ENCODE results near the gene TRPV5. TPM values are rescaled to one million over a fixed set of nuclear protein-coding genes. Genes with fewer than 3 reads are reported as not detected.

The TRPV5 gene
- total and polyA plus RNA-seq, 2 of the 8 experiments (the other 6 are each of a cell fraction or from before 2014, with no cell fraction given) = 0.03 TPM; not detected in 1

- Histone ChIP-seq H2BK12ac (ENCODE audit: low read depth, low read length) (no peak overlapping the region), H3K23ac (ENCODE audit: insufficient read length) (no peak overlapping the region), H3K4me3 (ENCODE audit: extremely low read depth in 1 of 4, insufficient read depth in 2 of 4, low read depth in 3 of 4, low read length in 4 of 4) (no peak overlapping the region), H3K18ac (ENCODE audit: extremely low read depth, low read length) (no peak overlapping the region), H3K4me2 (ENCODE audit: insufficient read depth in 1 of 2, low read depth in 2 of 2, low read length in 2 of 2) (no peak overlapping the region), H3K4me1 (replicated peaks in 1 of 4; ENCODE audit: control insufficient read depth in 3 of 4, insufficient read depth in 4 of 4, low read length in 3 of 4) (no peaks in the 10 kb centered on the region), H2AK5ac (ENCODE audit: low read depth, low read length) (no peak overlapping the region), H4K8ac (ENCODE audit: extremely low read depth, insufficient read depth, low read length) (no peak overlapping the region), H3K27me3 (replicated peaks in 1 of 4; ENCODE audit: control insufficient read depth in 3 of 4, extremely low read depth in 1 of 4, insufficient read depth in 3 of 4, low read length in 3 of 4) (no peaks in the 10 kb centered on the region), H3K9ac (replicated peaks in 1 of 4; ENCODE audit: extremely low read depth in 1 of 4, low read depth in 3 of 4, low read length in 3 of 4) (no peak overlapping the region), H3K14ac (ENCODE audit: insufficient read length) (no peak overlapping the region), H2BK5ac (ENCODE audit: low read depth, low read length) (no peak overlapping the region), H2BK20ac (ENCODE audit: low read length) (no peak overlapping the region), H2BK15ac (ENCODE audit: low read length) (no peak overlapping the region), H3K79me2 (ENCODE audit: control insufficient read depth in 1 of 2, insufficient read depth in 2 of 2, low read length in 2 of 2) (no peaks in the 10 kb centered on the region), H3K9me3 (ENCODE audit: insufficient read depth in 2 of 2, low read depth in 1 of 2, low read length in 1 of 2) (peaks cover 8% of the 10 kb centered on the region in 2 experiments; a peak in 3 of 4 replicates), H3K23me2 (ENCODE audit: low read depth, low read length) (no peaks in the 10 kb centered on the region; the same call in 1 of the 2 replicates), H4K20me1 (replicated peaks in 1 of 2; ENCODE audit: control insufficient read depth in 1 of 2, insufficient read depth in 2 of 2, low read length in 2 of 2) (no peaks in the 10 kb centered on the region), H4K91ac (replicated peaks; ENCODE audit: insufficient read length, low read length) (no peak overlapping the region), H3K56ac (replicated peaks; ENCODE audit: insufficient read length, low read depth, low read length) (no peak overlapping the region), H3K4ac (replicated peaks; ENCODE audit: insufficient read length, low read depth, low read length) (no peak overlapping the region), H3K79me1 (ENCODE audit: low read depth, low read length) (no peaks in the 10 kb centered on the region), H2AFZ (ENCODE audit: low read length) (no peak overlapping the region), H4K5ac (ENCODE audit: insufficient read length, low read depth, low read length) (peak overlapping the region; percentile 19), H3K27ac (ENCODE audit: low read depth, low read length) (no peak overlapping the region), H3K36me3 (ENCODE audit: control insufficient read depth in 2 of 4, insufficient read depth in 4 of 4, low read length in 3 of 4) (peaks cover 0 to 2% (median 0%) of the 10 kb centered on the region in 4 experiments; a peak in 1 of 8 replicates), H2BK120ac (replicated peaks; ENCODE audit: low read depth, low read length) (no peak overlapping the region)
- DNase-seq (ENCODE audit: low read depth in 1 of 2, low spot score in 2 of 2) (no peak), FAIRE-seq (no peak)
- CTCF ChIA-PET (ENCODE audit: partially characterized antibody) = no interaction called here
- POLR2A ChIA-PET (ENCODE audit: partially characterized antibody) = no interaction called here
- TF ChIP-seq KDM1A (IDR thresholded peaks at IDR 0.05; ENCODE audit: borderline replicate concordance, low read length) (no peak), FOSL1 (IDR thresholded peaks at IDR 0.05; ENCODE audit: insufficient read depth, low read depth, low read length) (no peak), NRF1 (IDR thresholded peaks at IDR 0.05; ENCODE audit: low read depth, low read length) (no peak), EZH2 (IDR thresholded peaks at IDR 0.05; ENCODE audit: low read depth, low read length, severe bottlenecking) (no peak), USF2 (IDR thresholded peaks at IDR 0.05; ENCODE audit: low read length) (no peak), SUZ12 (IDR thresholded peaks at IDR 0.05; ENCODE audit: low read length) (no peak), TCF12 (IDR thresholded peaks at IDR 0.05; ENCODE audit: low read depth, low read length) (no peak)
Measured at GRCh38 chr7:142950235-142950634, 16.7 kb upstream of the TRPV5 start.

Data from H1 (cell line).